Caco-2 (cell line): ENCODE measurements around the gene KIF19. TPM values are rescaled to one million over a fixed set of nuclear protein-coding genes. Genes with fewer than 3 reads are reported as not detected.

ENCODE experiments used
- BruUV-seq: library from RNA; stranded (reverse); fragments of 400-500 nt; replicated peaks from 2 replicates; lab custom pipeline; 2021; lab: Mats Ljungman, UMichigan
- CTCF ChIA-PET: fragments of 300-600 bp; sonication (Branson Sonifier 250); formaldehyde crosslinking; loops from one replicate; lab custom pipeline; 2022; ENCODE audit warnings: antibody characterized with exemption; lab: Charles Lee
- POLR2A ChIA-PET: fragments of 300-600 bp; sonication (Branson Sonifier 250); formaldehyde crosslinking; loops from one replicate; lab custom pipeline; 2022; ENCODE audit warnings: antibody characterized with exemption; lab: Charles Lee
- DNase-seq, 2 experiments: peaks; one replicate each; pipeline versions ENCODE4 v3.0.0 to v3.0.0-alpha.2; 2020 to 2022
- H3K27me3 ChIP-seq: replicated peaks from 2 replicates; pipeline ENCODE4 v1.6.0; 2011; ENCODE audit warnings: low read length; ENCODE audit not compliant: control insufficient read depth, insufficient read depth
- H3K36me3 ChIP-seq: 2 replicates; pipeline ENCODE4 v1.5.1; 2011; ENCODE audit warnings: low read length; ENCODE audit not compliant: control insufficient read depth, insufficient read depth
- H3K4me1 ChIP-seq: fragments of 250-450 bp; sonication (Bioruptor Pico); 2 replicates; pipeline ENCODE4 v1.5.1; 2020; ENCODE audit warnings: mild to moderate bottlenecking
- H3K4me3 ChIP-seq: 2 replicates; pipeline ENCODE4 v1.5.1; 2011; ENCODE audit warnings: low read depth, mild to moderate bottlenecking, control low read depth, low read length
- H3K9me3 ChIP-seq: fragments of 250-450 bp; sonication (Bioruptor Pico); 2 replicates; pipeline ENCODE4 v1.5.1; 2020; ENCODE audit warnings: mild to moderate bottlenecking, moderate library complexity
- H3K27ac Mint-ChIP-seq: one replicate; pipeline ENCODE4 v1.8.0; 2022; ENCODE audit warnings: mixed read lengths; ENCODE audit not compliant: unreplicated experiment
- H3K27me3 Mint-ChIP-seq: one replicate; pipeline ENCODE4 v1.8.0; 2022; ENCODE audit warnings: mixed read lengths; ENCODE audit not compliant: insufficient read depth, unreplicated experiment
- H3K36me3 Mint-ChIP-seq: one replicate; pipeline ENCODE4 v1.8.0; 2022; ENCODE audit warnings: mild to moderate bottlenecking, mixed read lengths; ENCODE audit not compliant: insufficient read depth, unreplicated experiment
- H3K4me1 Mint-ChIP-seq: one replicate; pipeline ENCODE4 v1.8.0; 2022; ENCODE audit warnings: low read depth, mixed read lengths; ENCODE audit not compliant: unreplicated experiment
- H3K4me3 Mint-ChIP-seq: one replicate; pipeline ENCODE4 v1.8.0; 2022; ENCODE audit warnings: mild to moderate bottlenecking, moderate library complexity, mixed read lengths; ENCODE audit not compliant: unreplicated experiment
- H3K9me3 Mint-ChIP-seq: one replicate; pipeline ENCODE4 v1.8.0; 2022; ENCODE audit warnings: mixed read lengths; ENCODE audit not compliant: unreplicated experiment
- CTCF ChIP-seq, 2 experiments: fragments of 200-600 bp in 1 of 2; IDR thresholded peaks; 1 replicate in 1 of 2; 2 replicates in 1 of 2; pipeline versions ENCODE4 v1.5.1 to v1.8.0; 2011 to 2022; ENCODE audit warnings: antibody characterized with exemption in 1 of 2, control low read depth in 1 of 2, inconsistent platforms in 1 of 2, low read depth in 1 of 2, low read length in 1 of 2, mild to moderate bottlenecking in 1 of 2, moderate library complexity in 1 of 2; ENCODE audit not compliant: insufficient read depth in 1 of 2, severe bottlenecking in 1 of 2, unreplicated experiment in 1 of 2
- intact Hi-C: fragments of 100-400 bp; cut with micrococcal nuclease; formaldehyde crosslinking; loops from one replicate; pipeline ENCODE4 v1.10.0; 2022; ENCODE audit not compliant: unreplicated experiment
- total RNA-seq: library from RNA; stranded (reverse); gene quantifications from 2 replicates; pipeline ENCODE4 v1.2.3, GENCODE V29; 2022

Gene KIF19
- total RNA-seq, 1 experiment from 2014 or later = not detected

- H3K9me3 ChIP-seq = no peaks in the 10 kb centered on the region
- Mint-ChIP-seq H3K36me3 (no peaks in the 10 kb centered on the region), H3K9me3 (no peaks in the 10 kb centered on the region), H3K4me1 (no peaks in the 10 kb centered on the region), H3K27ac (no peak within 1 kb of the TSS), H3K27me3 (peaks cover 6% of the 10 kb centered on the region), H3K4me3 (no peak within 1 kb of the TSS)
- peak in 1 of 2 experiments; percentile 79 for DNase-seq
- no TSS peak for BruUV-seq
- no peaks in the 10 kb centered on the region for H3K4me1 ChIP-seq
- TF ChIP-seq CTCF (IDR thresholded peaks at IDR 0.05; ENCODE audit: insufficient read depth in 1 of 2, low read depth in 1 of 2, low read length in 1 of 2, severe bottlenecking in 1 of 2, unreplicated experiment in 1 of 2) = peak; percentile 77 to 78
- H3K4me3 ChIP-seq = no peak within 1 kb of the TSS
- H3K27me3 ChIP-seq = no peaks in the 10 kb centered on the region; the same call in 1 of the 2 replicates
- intact Hi-C loops = loop anchor here (1.0 to 10.0 kb wide), 2 partner anchors 60 to 147 kb away; partner anchors contain the start of gene TTYH2
- POLR2A ChIA-PET = no interaction called here
- H3K36me3 ChIP-seq = no peaks in the 10 kb centered on the region
- CTCF ChIA-PET = interaction anchor here (0.6 to 1.9 kb wide), 5 partner anchors 12 to 329 kb away, joined by 3 to 11 read pairs (median 5); no protein-coding TSS in a partner anchor
Observed at GRCh38 chr17:74361230-74362068, 35.4 kb downstream of the KIF19 start, which contains the start of gene BTBD17. Gene BTBD17, minus strand, starts transcription at chr17:74361868. Its CDS starts 49 bp downstream, at chr17:74361819.

- ChIA-PET POLR2A (no interaction called here), CTCF (interaction anchor here (1.2 to 1.9 kb wide), 4 partner anchors 10 to 61 kb away, joined by 3 to 11 read pairs (median 7); no protein-coding TSS in a partner anchor)
- intact Hi-C loops = loop anchor here (10.0 kb wide), 1 partner anchor 147 kb away; the partner anchor contains the start of gene TTYH2
- no TSS peak for BruUV-seq
- H3K27ac Mint-ChIP-seq = no peak overlapping the region
- no peak for TF ChIP-seq CTCF (IDR thresholded peaks at IDR 0.05; ENCODE audit: insufficient read depth in 1 of 2, low read depth in 1 of 2, low read length in 1 of 2, severe bottlenecking in 1 of 2, unreplicated experiment in 1 of 2)
- no peaks in the 10 kb centered on the region; the same call in 1 of the 2 replicates for H3K27me3 ChIP-seq
- H3K9me3 ChIP-seq = no peaks in the 10 kb centered on the region
- no peaks in the 10 kb centered on the region for H3K36me3 ChIP-seq
- H3K9me3 Mint-ChIP-seq = no peaks in the 10 kb centered on the region
- no peak for DNase-seq
- no peaks in the 10 kb centered on the region for H3K4me1 Mint-ChIP-seq
- no peak overlapping the region for H3K4me3 ChIP-seq
- no peaks in the 10 kb centered on the region for H3K36me3 Mint-ChIP-seq
- H3K27me3 Mint-ChIP-seq = peaks cover 6% of the 10 kb centered on the region
- H3K4me1 ChIP-seq = no peaks in the 10 kb centered on the region
- H3K4me3 Mint-ChIP-seq = no peak overlapping the region
Observed at GRCh38 chr17:74362069-74362405, 36.0 kb downstream of the KIF19 start.

GRCh38 chr17:74362810-74363498, 36.9 kb downstream of the KIF19 start:
- intact Hi-C loops = loop anchor here (10.0 kb wide), 1 partner anchor 148 kb away; the partner anchor contains the start of gene TTYH2
- H3K4me1 ChIP-seq = no peaks in the 10 kb centered on the region
- Mint-ChIP-seq H3K4me3 (no peak overlapping the region), H3K4me1 (no peaks in the 10 kb centered on the region), H3K27ac (no peak overlapping the region), H3K9me3 (no peaks in the 10 kb centered on the region), H3K27me3 (peaks cover 6% of the 10 kb centered on the region), H3K36me3 (no peaks in the 10 kb centered on the region)
- BruUV-seq = no TSS peak
- no peaks in the 10 kb centered on the region for H3K36me3 ChIP-seq
- POLR2A ChIA-PET = no interaction called here
- H3K27me3 ChIP-seq = no peaks in the 10 kb centered on the region; the same call in 1 of the 2 replicates
- H3K9me3 ChIP-seq = no peaks in the 10 kb centered on the region
- CTCF ChIA-PET = interaction anchor here (1.1 to 1.3 kb wide), 4 partner anchors 11 to 66 kb away, joined by 3 to 6 read pairs (median 4); no protein-coding TSS in a partner anchor
- no peak overlapping the region for H3K4me3 ChIP-seq
- no peak for DNase-seq
- TF ChIP-seq CTCF (IDR thresholded peaks at IDR 0.05; ENCODE audit: insufficient read depth in 1 of 2, low read depth in 1 of 2, low read length in 1 of 2, severe bottlenecking in 1 of 2, unreplicated experiment in 1 of 2) = no peak
